Measurements from ENCODE around the gene SYTL2. TPM values are rescaled to one million over a fixed set of nuclear protein-coding genes. Genes with fewer than 3 reads are reported as not detected.

The SYTL2 gene
- total RNA-seq, 1 experiment from 2014 or later, result 5.2 TPM

- H3K23ac ChIP-seq (ENCODE audit: insufficient read length, low read depth, low read length), result no peak within 1 kb of the TSS
- H4K8ac ChIP-seq (replicated peaks; ENCODE audit: insufficient read length, low read depth, low read length), result no peak within 1 kb of the TSS
- H3K9me3 Mint-ChIP-seq, result no peaks in the 10 kb centered on the region; a peak in 1 of 5 replicates
- H3T11ph ChIP-seq (ENCODE audit: low read length), result no peak within 1 kb of the TSS
- peak within 1 kb of the TSS; percentile 42 for H3K27ac ChIP-seq (ENCODE audit: insufficient read length, low read depth, low read length)
- H3K4ac ChIP-seq (ENCODE audit: low read depth, low read length), result peak within 1 kb of the TSS; percentile 92
- H2BK120ac ChIP-seq (ENCODE audit: low read depth, low read length, poor library complexity, severe bottlenecking), result no peak within 1 kb of the TSS
- peaks cover 26% of the 10 kb centered on the region for H3K79me2 ChIP-seq (ENCODE audit: insufficient read depth, low read length)
- no peaks in the 10 kb centered on the region for H4K20me1 ChIP-seq (ENCODE audit: control insufficient read depth, insufficient read depth, insufficient read length)
- H4K5ac ChIP-seq (ENCODE audit: insufficient read length, low read depth, low read length), result peak within 1 kb of the TSS; percentile 70
- no peaks in the 10 kb centered on the region for H3K9me3 ChIP-seq (ENCODE audit: control insufficient read depth, low read depth, low read length)
- no peaks in the 10 kb centered on the region for H3K79me1 ChIP-seq (ENCODE audit: insufficient read depth, low read depth, low read length, poor library complexity, severe bottlenecking)
- H3K18ac ChIP-seq (ENCODE audit: insufficient read length, low read depth, low read length), result peak within 1 kb of the TSS; percentile 94
- DNase-seq, result peak; percentile 95
- no peaks in the 10 kb centered on the region for H3K4me1 ChIP-seq (ENCODE audit: insufficient read depth, low read length)
- H3K4me2 ChIP-seq (ENCODE audit: insufficient read depth, insufficient read length, low read length), result peak within 1 kb of the TSS; percentile 100
- peak within 1 kb of the TSS; percentile 98 to 100 for H3K4me3 Mint-ChIP-seq
- TF ChIP-seq CTCF (conservative IDR thresholded peaks at IDR 0.05), result no peak
- H3K4me1 Mint-ChIP-seq, result peaks cover 27 to 38% of the 10 kb centered on the region in 2 experiments
- no CpG with 5 or more reads among the region's 67 CpGs for WGBS (ENCODE audit: extremely low coverage, insufficient read length, low lambda C conversion rate)
- peak within 1 kb of the TSS; percentile 98 for H3K14ac ChIP-seq (ENCODE audit: insufficient read depth, low read length)
- peak within 1 kb of the TSS; percentile 11 for H2AFZ ChIP-seq (ENCODE audit: low read length)
- H2BK5ac ChIP-seq (ENCODE audit: insufficient read length, low read length), result peak within 1 kb of the TSS; percentile 90
- H3K27ac Mint-ChIP-seq, result peak within 1 kb of the TSS; percentile 97 to 99 (median 98)
- no peak within 1 kb of the TSS for H3K56ac ChIP-seq (ENCODE audit: insufficient read length, low read depth, low read length)
- no peak within 1 kb of the TSS for H2BK20ac ChIP-seq (ENCODE audit: low read depth, low read length, poor library complexity, severe bottlenecking)
- H3K27me3 ChIP-seq (ENCODE audit: insufficient read depth, low read length), result no peaks in the 10 kb centered on the region; the same call in 1 of the 2 replicates
- peaks cover 2% of the 10 kb centered on the region for H3K27me3 Mint-ChIP-seq (ENCODE audit: low read depth)
- peaks cover 32 to 43% (median 33%) of the 10 kb centered on the region in 3 experiments for H3K36me3 Mint-ChIP-seq (ENCODE audit: insufficient read depth in 1 of 3, low read depth in 3 of 3)
- no peak within 1 kb of the TSS for H2BK12ac ChIP-seq (ENCODE audit: insufficient read length, low read depth, low read length)
- H2BK15ac ChIP-seq (ENCODE audit: low read depth, low read length), result no peak within 1 kb of the TSS
- H4K91ac ChIP-seq (ENCODE audit: insufficient read length, low read depth, low read length), result peak within 1 kb of the TSS; percentile 98
- no peak within 1 kb of the TSS for H2AK5ac ChIP-seq (ENCODE audit: insufficient read length, low read length)
- peak within 1 kb of the TSS; percentile 98 for H3K9ac ChIP-seq (ENCODE audit: extremely low read depth, insufficient read length, low read length)
- H3K23me2 ChIP-seq (ENCODE audit: insufficient read length, low read depth, low read length, poor library complexity, severe bottlenecking), result peaks cover 7% of the 10 kb centered on the region
Measured at GRCh38 chr11:85664615-85665481, 146.1 kb downstream of the SYTL2 start, which contains the start of gene CREBZF. CREBZF (minus strand) TSS chr11:85665129; CDS start chr11:85664875, 254 bp downstream.
